Activated T-cell treated with anti-CD3 and anti-CD28 coated beads, Interleukin-2, amount 50 U/mL, for 72 hours (primary cell): Measurements from ENCODE around the gene CEP131. TPM values are rescaled to one million over a fixed set of nuclear protein-coding genes. Genes with fewer than 3 reads are reported as not detected.
"Not testable (repeated sequence)": the region's sequence is repeated elsewhere in the genome, so short reads cannot be mapped to it uniquely, and the experiment has no call there.

Source experiments
- ATAC-seq, 2 donors: fragments of 150-1000 bp; cut with Tn5 transposase; replicated peaks in 1 of 2; 2 replicates each; pipeline ENCODE4 v1.10.0; 2021; ENCODE audit warnings: moderate library complexity in 2 of 2, mild to moderate bottlenecking in 1 of 2
- DNase-seq, 2 donors: peaks; one replicate each; pipeline ENCODE4 v3.0.0; 2021 to 2022; ENCODE audit warnings: mixed read lengths in 1 of 2
- H3K27ac Mint-ChIP-seq: one replicate; pipeline ENCODE4 v1.8.0; 2022; ENCODE audit warnings: mild to moderate bottlenecking, moderate library complexity, mixed read lengths
- H3K27me3 Mint-ChIP-seq: one replicate; pipeline ENCODE4 v1.8.0; 2022; ENCODE audit warnings: low read depth, mixed read lengths
- H3K36me3 Mint-ChIP-seq, 2 donors: one replicate each; pipeline ENCODE4 v1.8.0; 2022; ENCODE audit warnings: mixed read lengths in 2 of 2, mild to moderate bottlenecking in 1 of 2; ENCODE audit not compliant: insufficient read depth in 2 of 2
- H3K4me1 Mint-ChIP-seq: one replicate; pipeline ENCODE4 v1.8.0; 2022; ENCODE audit warnings: low read depth, mixed read lengths
- H3K4me3 Mint-ChIP-seq, 2 donors: one replicate each; pipeline ENCODE4 v1.8.0; 2022; ENCODE audit warnings: mild to moderate bottlenecking in 2 of 2, mixed read lengths in 2 of 2, moderate library complexity in 2 of 2
- H3K9me3 Mint-ChIP-seq, 2 donors: one replicate each; pipeline ENCODE4 v1.8.0; 2022; ENCODE audit warnings: mixed read lengths in 2 of 2
- total RNA-seq, 2 donors: library from RNA; stranded (reverse); gene quantifications; one replicate each; pipeline ENCODE4 v1.2.3, GENCODE V29; 2022

The CEP131 gene
- total RNA-seq, 2 donors from 2014 or later, result 8.1 to 11.4 TPM

DNA sequence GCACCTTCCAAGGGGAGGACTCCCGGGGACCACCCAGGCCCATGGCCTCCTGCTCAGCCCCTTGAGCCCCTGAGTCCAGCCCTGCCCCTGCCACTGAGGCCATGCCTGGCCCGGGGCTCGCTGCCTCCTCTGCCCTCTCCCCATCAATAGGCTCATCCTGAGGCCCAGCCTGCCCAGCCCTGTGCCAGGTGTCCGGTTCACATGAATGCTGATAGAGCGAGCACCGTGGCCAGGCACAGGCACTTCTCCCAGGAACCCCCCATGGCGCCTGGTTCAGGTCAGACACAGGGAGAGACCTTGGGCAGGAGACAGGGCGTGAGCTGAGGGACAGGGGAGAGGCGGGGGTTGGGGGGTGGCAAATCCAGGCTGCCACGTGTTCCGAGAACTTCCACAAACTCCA is 60.3 kb downstream of the CEP131 start:
- H3K4me3 Mint-ChIP-seq, result no peak overlapping the region

DNA sequence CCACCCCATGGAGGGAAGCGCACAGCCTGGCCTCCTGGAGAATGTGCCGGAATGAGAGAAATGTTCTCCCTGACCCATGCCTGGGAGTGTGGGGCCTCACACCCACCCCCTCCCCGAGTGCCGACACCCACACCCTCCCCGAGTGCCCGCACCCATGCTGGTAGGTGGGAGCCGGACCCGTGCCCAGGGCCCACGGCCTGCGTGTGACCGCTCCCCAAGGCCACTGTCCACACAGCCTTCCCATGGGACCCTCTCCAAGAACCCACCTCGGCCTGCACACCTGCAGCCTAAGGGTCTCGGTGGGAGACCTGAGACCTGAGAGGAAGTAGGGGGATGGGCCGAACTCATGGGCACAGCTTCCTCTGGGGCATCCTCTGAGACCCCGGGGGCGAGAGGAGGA is 60.8 kb downstream of the CEP131 start:
- DNase-seq (no peak), ATAC-seq (no peak)
- H3K36me3 Mint-ChIP-seq, result no peaks in the 10 kb centered on the region
- no peak overlapping the region for H3K27ac Mint-ChIP-seq
- H3K4me1 Mint-ChIP-seq, result no peaks in the 10 kb centered on the region
- no peaks in the 10 kb centered on the region for H3K9me3 Mint-ChIP-seq
- H3K4me3 Mint-ChIP-seq, result no peak overlapping the region
- H3K27me3 Mint-ChIP-seq, result peaks cover 8% of the 10 kb centered on the region

More for the DNA sequence above, 60.3 kb downstream of the CEP131 start:
- Mint-ChIP-seq H3K27me3 (peaks cover 8% of the 10 kb centered on the region), H3K36me3 (no peaks in the 10 kb centered on the region), H3K9me3 (no peaks in the 10 kb centered on the region), H3K27ac (no peak overlapping the region), H3K4me1 (no peaks in the 10 kb centered on the region)
- no peak for ATAC-seq
- no peak for DNase-seq

- Mint-ChIP-seq H3K4me3 (no peak overlapping the region), H3K9me3 (no peaks in the 10 kb centered on the region), H3K27me3 (peaks cover 8% of the 10 kb centered on the region)
Observed at GRCh38 chr17:81161536-81161935, 61.2 kb downstream of the CEP131 start.

GRCh38 chr17:81160747-81161453 is 61.9 kb downstream of the CEP131 start:
- H3K27ac Mint-ChIP-seq, result no peak overlapping the region
- H3K36me3 Mint-ChIP-seq, result no peaks in the 10 kb centered on the region
- H3K9me3 Mint-ChIP-seq, result no peaks in the 10 kb centered on the region
- no peak for DNase-seq
- no peak for ATAC-seq
- H3K4me3 Mint-ChIP-seq, result no peak overlapping the region
- H3K4me1 Mint-ChIP-seq, result no peaks in the 10 kb centered on the region
- H3K27me3 Mint-ChIP-seq, result peaks cover 8% of the 10 kb centered on the region

More at GRCh38 chr17:81161536-81161935, 61.2 kb downstream of the CEP131 start:
- no peak for DNase-seq
- Mint-ChIP-seq H3K4me1 (no peaks in the 10 kb centered on the region), H3K36me3 (no peaks in the 10 kb centered on the region), H3K27ac (no peak overlapping the region)
- no peak for ATAC-seq

DNA sequence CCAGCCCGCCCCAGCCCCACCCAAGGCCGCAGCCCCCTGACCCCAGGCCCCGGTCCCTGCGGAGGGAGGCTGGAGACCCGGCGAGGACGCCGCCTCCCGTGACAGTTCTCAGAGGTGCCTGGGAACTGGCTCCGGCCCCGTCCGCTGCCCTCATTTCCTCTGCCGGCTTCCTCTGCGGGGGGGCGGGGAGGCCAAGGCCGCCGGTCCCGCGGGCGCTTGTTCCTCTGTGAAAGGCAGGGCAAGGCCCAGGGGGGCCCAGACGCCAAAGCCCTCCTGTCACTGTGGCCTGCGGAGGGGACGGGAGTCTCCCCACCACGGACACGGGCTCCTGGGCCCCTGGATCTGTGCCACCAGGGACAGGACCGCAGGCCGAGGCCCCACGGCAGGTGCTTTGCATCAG is 62.5 kb downstream of the CEP131 start:
- no peak overlapping the region for H3K27ac Mint-ChIP-seq
- no peaks in the 10 kb centered on the region for H3K4me1 Mint-ChIP-seq
- H3K36me3 Mint-ChIP-seq, result no peaks in the 10 kb centered on the region
- no peaks in the 10 kb centered on the region for H3K9me3 Mint-ChIP-seq
- peaks cover 8% of the 10 kb centered on the region for H3K27me3 Mint-ChIP-seq
- DNase-seq (no peak), ATAC-seq (no peak)
- H3K4me3 Mint-ChIP-seq, result no peak overlapping the region

GRCh38 chr17:81159611-81160265 is 63.0 kb downstream of the CEP131 start:
- ATAC-seq, result no peak
- H3K27me3 Mint-ChIP-seq, result peaks cover 8% of the 10 kb centered on the region
- DNase-seq, result no peak
- H3K9me3 Mint-ChIP-seq, result no peaks in the 10 kb centered on the region
- no peaks in the 10 kb centered on the region for H3K36me3 Mint-ChIP-seq
- no peaks in the 10 kb centered on the region for H3K4me1 Mint-ChIP-seq
- H3K27ac Mint-ChIP-seq, result no peak overlapping the region
- no peak overlapping the region for H3K4me3 Mint-ChIP-seq

DNA sequence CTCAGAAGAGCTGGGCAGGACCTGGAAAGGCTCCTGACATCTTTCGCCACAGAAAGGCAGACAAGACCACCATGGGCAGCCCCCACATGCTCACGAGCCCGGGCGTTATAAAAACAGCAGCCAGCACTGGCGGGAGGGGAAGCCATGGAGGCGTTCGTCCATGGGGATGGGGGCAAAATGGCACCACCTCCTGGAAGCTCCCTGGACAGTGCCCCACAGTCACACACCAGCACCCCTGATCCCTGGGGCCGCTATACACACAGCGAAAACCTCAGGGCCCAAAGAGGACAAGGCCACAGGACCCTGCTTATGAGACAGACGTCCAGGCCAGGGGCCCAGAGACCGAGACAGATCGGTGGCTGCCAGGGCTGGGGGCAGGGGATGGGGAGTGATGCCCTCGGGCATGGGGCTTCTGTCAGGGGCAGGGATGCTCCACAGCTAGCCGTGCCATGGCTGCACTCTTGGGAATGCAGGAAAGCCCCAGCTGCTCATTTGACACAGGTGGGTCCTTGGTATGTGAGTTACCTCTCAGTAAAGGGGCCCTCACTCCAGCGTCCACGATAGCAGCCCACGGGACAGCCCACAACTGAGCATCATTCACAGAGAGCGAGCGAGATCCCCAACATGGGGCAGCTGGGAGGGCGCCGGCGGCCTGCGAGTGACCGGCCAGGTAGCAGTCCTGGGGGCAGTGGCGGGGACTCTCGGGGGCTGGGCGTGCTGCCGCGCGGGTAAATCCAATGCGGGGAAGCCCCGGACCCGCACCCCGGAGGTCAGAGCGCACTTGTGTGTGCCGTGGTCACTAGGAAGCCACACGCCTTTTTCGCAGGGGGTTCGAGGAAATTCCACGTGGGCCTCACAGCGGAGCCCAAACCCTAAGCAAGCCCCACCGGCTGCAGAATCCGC is 63.8 kb downstream of the CEP131 start:
- H3K27me3 Mint-ChIP-seq, result peaks cover 8% of the 10 kb centered on the region
- no peaks in the 10 kb centered on the region for H3K9me3 Mint-ChIP-seq
- ATAC-seq (no peak), DNase-seq (no peak)
- H3K4me1 Mint-ChIP-seq, result no peaks in the 10 kb centered on the region
- H3K27ac Mint-ChIP-seq, result no peak overlapping the region
- H3K36me3 Mint-ChIP-seq, result no peaks in the 10 kb centered on the region
- no peak overlapping the region for H3K4me3 Mint-ChIP-seq

- H3K4me3 Mint-ChIP-seq, result no peak overlapping the region
- no peak overlapping the region for H3K27ac Mint-ChIP-seq
- peaks cover 8% of the 10 kb centered on the region for H3K27me3 Mint-ChIP-seq
- no peaks in the 10 kb centered on the region for H3K9me3 Mint-ChIP-seq
- ATAC-seq (no peak), DNase-seq (no peak)
- no peaks in the 10 kb centered on the region for H3K4me1 Mint-ChIP-seq
- H3K36me3 Mint-ChIP-seq, result no peaks in the 10 kb centered on the region
Observed at GRCh38 chr17:81157848-81158687, 64.7 kb downstream of the CEP131 start.

DNA sequence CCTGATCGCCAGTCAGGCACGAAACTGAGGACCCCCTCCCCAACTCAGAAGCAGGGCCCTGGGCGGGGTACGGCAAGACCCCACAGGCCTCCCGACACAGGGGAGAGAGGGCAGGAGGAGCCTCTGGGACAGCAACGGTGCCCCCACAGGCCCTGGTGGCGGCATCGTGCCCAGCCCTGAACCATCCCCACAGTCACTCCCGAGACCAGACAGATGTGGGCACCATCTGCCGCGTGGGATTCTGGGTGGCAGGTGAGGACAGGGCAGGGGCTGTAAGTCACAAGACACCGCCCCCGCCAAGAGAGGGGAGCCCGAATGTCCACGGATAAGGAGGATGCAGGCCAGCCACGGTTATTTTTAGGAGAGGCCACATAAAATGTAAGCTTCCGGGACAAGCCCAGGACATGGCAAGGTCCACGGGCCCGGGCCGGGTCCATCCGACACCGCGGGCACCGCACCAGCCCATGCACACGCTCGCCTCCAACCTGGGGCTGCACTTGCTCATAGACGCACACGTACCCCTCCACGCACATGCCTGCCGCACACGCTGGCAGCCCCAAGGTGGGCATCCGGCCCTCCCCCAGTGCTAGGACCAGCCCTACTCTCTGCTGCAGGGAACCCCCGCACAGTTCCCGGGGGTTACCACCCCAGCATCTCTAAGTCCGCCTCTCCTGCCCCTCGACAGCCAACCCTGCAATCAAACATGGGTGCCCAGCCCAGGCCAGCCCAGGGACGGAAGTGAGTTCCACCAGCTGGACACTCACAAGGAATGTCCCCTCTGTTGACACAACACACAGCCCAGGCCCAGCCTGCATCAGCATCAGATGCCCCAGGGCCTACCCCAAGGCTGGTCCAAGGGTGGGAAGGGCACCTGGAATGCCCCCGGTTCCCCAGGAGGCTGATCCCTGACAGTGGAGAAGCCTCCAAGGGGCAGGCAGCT is 65.6 kb downstream of the CEP131 start:
- no peaks in the 10 kb centered on the region for H3K4me1 Mint-ChIP-seq
- ATAC-seq (no peak), DNase-seq (no peak)
- H3K27ac Mint-ChIP-seq, result no peak overlapping the region
- H3K9me3 Mint-ChIP-seq, result no peaks in the 10 kb centered on the region
- H3K27me3 Mint-ChIP-seq, result peaks cover 8% of the 10 kb centered on the region
- no peak overlapping the region for H3K4me3 Mint-ChIP-seq
- H3K36me3 Mint-ChIP-seq, result no peaks in the 10 kb centered on the region

GRCh38 chr17:81154961-81155360 is 67.8 kb downstream of the CEP131 start:
- DNase-seq, result no peak
- no peaks in the 10 kb centered on the region for H3K4me1 Mint-ChIP-seq
- peaks cover 6% of the 10 kb centered on the region for H3K27me3 Mint-ChIP-seq
- H3K27ac Mint-ChIP-seq, result no peak overlapping the region
- H3K36me3 Mint-ChIP-seq, result no peaks in the 10 kb centered on the region
- ATAC-seq, result no peak
- no peaks in the 10 kb centered on the region for H3K9me3 Mint-ChIP-seq
- H3K4me3 Mint-ChIP-seq, result no peak overlapping the region

DNA sequence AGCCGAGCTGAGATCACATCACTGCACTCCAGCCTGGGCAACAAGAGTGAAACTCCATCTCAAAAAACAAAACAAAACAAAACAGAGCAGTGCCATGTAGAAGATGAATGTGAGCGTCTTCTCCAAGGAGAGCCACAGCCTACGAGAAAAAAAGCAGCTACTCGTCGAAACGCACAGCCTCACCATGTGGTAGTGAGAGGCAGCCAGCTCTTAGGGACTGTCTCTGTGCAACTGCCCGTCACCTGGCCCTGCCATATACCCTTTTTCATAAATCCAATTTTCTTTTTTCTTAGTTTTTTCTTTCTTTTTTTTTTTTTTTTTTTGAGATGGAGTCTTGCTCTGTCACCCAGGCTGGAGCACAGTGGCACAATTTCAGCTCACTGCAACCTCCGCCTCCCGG is 68.7 kb downstream of the CEP131 start:
- H3K4me1 Mint-ChIP-seq, ATAC-seq, H3K36me3 Mint-ChIP-seq, H3K27ac Mint-ChIP-seq, DNase-seq, H3K27me3 Mint-ChIP-seq, H3K4me3 Mint-ChIP-seq, H3K9me3 Mint-ChIP-seq: not testable (repeated sequence)

DNA sequence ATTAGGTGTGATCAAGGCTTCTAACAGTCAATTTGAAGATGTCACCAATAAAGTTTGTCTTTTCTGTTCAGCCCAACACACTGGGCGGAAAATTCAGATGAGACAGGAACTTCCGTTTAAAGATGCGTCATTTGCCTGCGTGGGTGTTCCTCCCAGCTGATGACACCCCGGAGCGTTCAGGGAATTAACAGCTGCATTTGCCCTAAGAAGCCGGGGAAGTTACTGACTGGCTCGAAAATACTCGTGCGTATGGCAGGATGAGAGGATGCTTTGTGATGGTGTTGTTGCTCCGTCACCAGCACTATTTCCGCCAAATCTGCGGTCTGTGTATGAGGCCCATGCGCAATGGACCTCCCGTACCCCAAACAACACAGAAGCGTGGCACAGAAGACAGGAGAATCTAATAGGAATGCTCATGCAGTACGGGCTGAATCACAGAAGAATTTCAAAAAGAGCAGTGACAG is 69.4 kb downstream of the CEP131 start:
- ATAC-seq, result peak in 1 of 2 donors; percentile 28
- no peak for DNase-seq
- no peaks in the 10 kb centered on the region for H3K36me3 Mint-ChIP-seq
- H3K4me3 Mint-ChIP-seq, result no peak overlapping the region
- H3K27me3 Mint-ChIP-seq, result peaks cover 6% of the 10 kb centered on the region
- H3K9me3 Mint-ChIP-seq, result no peaks in the 10 kb centered on the region
- H3K27ac Mint-ChIP-seq, result no peak overlapping the region
- no peaks in the 10 kb centered on the region for H3K4me1 Mint-ChIP-seq
